Measurements from ENCODE around the gene ASB16.
"Not testable (repeated sequence)": the region's sequence is repeated elsewhere in the genome, so short reads cannot be mapped to it uniquely, and the experiment has no call there.

The ASB16 gene

GRCh38 chr17:44128383-44128782, 42.1 kb upstream of the ASB16 start:
- DNase-seq (ENCODE audit: low spot score) = no peak
- no peak for TF ChIP-seq CTCF (IDR thresholded peaks at IDR 0.05; ENCODE audit: extremely low read depth, missing control alignments)

GRCh38 chr17:44130693-44131349, 39.7 kb upstream of the ASB16 start:
- no peak for TF ChIP-seq CTCF (IDR thresholded peaks at IDR 0.05; ENCODE audit: extremely low read depth, missing control alignments)
- no peak for DNase-seq (ENCODE audit: low spot score)

GRCh38 chr17:44131372-44131771, 39.1 kb upstream of the ASB16 start:
- not testable (repeated sequence) for DNase-seq (ENCODE audit: low spot score)

GRCh38 chr17:44132275-44132821, 38.2 kb upstream of the ASB16 start:
- no peak for TF ChIP-seq CTCF (IDR thresholded peaks at IDR 0.05; ENCODE audit: extremely low read depth, missing control alignments)
- no peak for DNase-seq (ENCODE audit: low spot score)

GRCh38 chr17:44133918-44134476, 36.5 kb upstream of the ASB16 start:
- DNase-seq (ENCODE audit: low spot score) = no peak

GRCh38 chr17:44134752-44135568, 35.5 kb upstream of the ASB16 start:
- no peak for TF ChIP-seq CTCF (IDR thresholded peaks at IDR 0.05; ENCODE audit: extremely low read depth, missing control alignments)
- no peak for DNase-seq (ENCODE audit: low spot score)

More at GRCh38 chr17:44133918-44134476, 36.5 kb upstream of the ASB16 start:
- TF ChIP-seq CTCF (IDR thresholded peaks at IDR 0.05; ENCODE audit: extremely low read depth, missing control alignments) = no peak

GRCh38 chr17:44137891-44138709, 32.4 kb upstream of the ASB16 start:
- no peak for TF ChIP-seq CTCF (IDR thresholded peaks at IDR 0.05; ENCODE audit: extremely low read depth, missing control alignments)
- no peak for DNase-seq (ENCODE audit: low spot score)

GRCh38 chr17:44143921-44144320, 26.6 kb upstream of the ASB16 start:
- not testable (repeated sequence) for DNase-seq (ENCODE audit: low spot score)

Measured in GM20000 (cell line).